A549 (cell line): ENCODE measurements around the gene CYP2E1. TPM values are rescaled to one million over a fixed set of nuclear protein-coding genes. Genes with fewer than 3 reads are reported as not detected.

Experiments
- ATAC-seq, 2 experiments: fragments of 200-7000 bp in 1 of 2; fragments of >200 bp in 1 of 2; cut with Nextera tagmentation in 1 of 2; cut with Tn5 transposase in 1 of 2; 3 replicates each; pipeline versions ENCODE4 v1.8.0 to v1.9.1; 2018 to 2020; ENCODE audit warnings: mild to moderate bottlenecking in 1 of 2, moderate library complexity in 1 of 2
- CTCF ChIA-PET: fragments of 300-600 bp; sonication (Branson Sonifier 250); formaldehyde crosslinking; extraction: SDS; loops from one replicate; lab custom pipeline; 2021; ENCODE audit warnings: antibody characterized with exemption, inconsistent platforms; lab: Yijun Ruan, JAX
- POLR2A ChIA-PET: fragments of 350-600 bp; formaldehyde crosslinking; extraction: SDS; loops from one replicate; lab custom pipeline; 2021; ENCODE audit warnings: antibody characterized with exemption, inconsistent platforms; lab: Yijun Ruan, JAX
- DNase-seq, 2 experiments: peaks; one replicate each; pipeline versions ENCODE4 v3.0.0 to v3.0.0-alpha.2; 2011 to 2016; ENCODE audit warnings: low read depth in 1 of 2, low spot score in 1 of 2
- FAIRE-seq: peaks from 2 replicates; lab custom pipeline; 2011; peaks lifted over from hg19 to GRCh38; lab: Jason Lieb, UNC
- H3K27ac ChIP-seq, 2 experiments: fragments of >200 bp; sonication (Bioruptor Twin); formaldehyde crosslinking; 3 replicates each; pipeline ENCODE4 v1.5.1; 2016 to 2017
- H3K4me1 ChIP-seq: fragments of >200 bp; sonication (Bioruptor Twin); formaldehyde crosslinking; 3 replicates; pipeline ENCODE4 v1.6.1; 2016
- H3K4me2 ChIP-seq: fragments of >200 bp; sonication (Bioruptor Twin); formaldehyde crosslinking; 3 replicates; pipeline ENCODE4 v1.6.1; 2016
- H3K4me3 ChIP-seq: fragments of >200 bp; sonication (Bioruptor Twin); formaldehyde crosslinking; 3 replicates; pipeline ENCODE4 v1.5.1; 2016
- H3K9me3 ChIP-seq: fragments of >200 bp; sonication (Bioruptor Twin); formaldehyde crosslinking; 3 replicates; pipeline ENCODE4 v1.6.1; 2016
- BHLHE40 ChIP-seq: IDR thresholded peaks from 2 replicates; pipeline ENCODE4 v1.6.1; 2012; ENCODE audit warnings: low read depth, low read length, inconsistent platforms
- CEBPB ChIP-seq, 2 experiments: fragments of >200 bp in 1 of 2; sonication (Bioruptor Twin) in 1 of 2; formaldehyde crosslinking in 1 of 2; IDR thresholded peaks; 2 replicates each; pipeline ENCODE4 v1.6.1; 2012 to 2016
- CHD2 ChIP-seq: fragments of 150-350 bp; IDR thresholded peaks from 2 replicates; pipeline ENCODE4 v1.6.1; 2014; ENCODE audit warnings: low read length; ENCODE audit not compliant: partially characterized antibody
- EHF ChIP-seq: fragments of 250-450 bp; sonication (Bioruptor Pico); IDR thresholded peaks from 2 replicates; pipeline ENCODE4 v1.5.0; 2020; ENCODE audit warnings: mild to moderate bottlenecking
- ESRRA ChIP-seq: fragments of 150-350 bp; IDR thresholded peaks from 2 replicates; pipeline ENCODE4 v1.6.1; 2014; ENCODE audit warnings: mild to moderate bottlenecking, low read length, borderline replicate concordance
- FOSB ChIP-seq: fragments of 250-450 bp; sonication (Bioruptor Pico); IDR thresholded peaks from 2 replicates; pipeline ENCODE4 v1.5.0; 2020; ENCODE audit warnings: mild to moderate bottlenecking, moderate library complexity
- FOSL2 ChIP-seq, 2 experiments: fragments of 450-650 bp in 1 of 2; fragments of >200 bp in 1 of 2; sonication (Bioruptor Twin) in 1 of 2; formaldehyde crosslinking; IDR thresholded peaks; 2 replicates each; pipeline versions ENCODE4 v1.5.0 to v1.6.1; 2016 to 2020; ENCODE audit warnings: mild to moderate bottlenecking in 1 of 2, moderate library complexity in 1 of 2
- GATA3 ChIP-seq: IDR thresholded peaks from 2 replicates; pipeline ENCODE4 v1.6.1; 2012; ENCODE audit warnings: borderline replicate concordance
- HDAC2 ChIP-seq: fragments of 200-600 bp; sonication (generic); IDR thresholded peaks from 2 replicates; pipeline ENCODE4 v1.6.1; 2016
- HEYL ChIP-seq: fragments of 250-450 bp; sonication (Bioruptor Pico); IDR thresholded peaks from 2 replicates; pipeline ENCODE4 v1.8.0; 2021; ENCODE audit warnings: mild to moderate bottlenecking, moderate library complexity
- HOXA7 ChIP-seq: fragments of 250-450 bp; sonication (Bioruptor Pico); IDR thresholded peaks from 2 replicates; pipeline ENCODE4 v1.5.0; 2020; ENCODE audit warnings: mild to moderate bottlenecking, moderate library complexity
- HOXB5 ChIP-seq: fragments of 250-450 bp; sonication (Bioruptor Pico); IDR thresholded peaks from 2 replicates; pipeline ENCODE4 v1.5.0; 2020; ENCODE audit warnings: mild to moderate bottlenecking, moderate library complexity
- JUNB ChIP-seq: fragments of >200 bp; sonication (Bioruptor Twin); formaldehyde crosslinking; IDR thresholded peaks from 2 replicates; pipeline ENCODE4 v1.6.1; 2016
- KDM1A ChIP-seq: fragments of 200-600 bp; sonication (generic); IDR thresholded peaks from 2 replicates; pipeline ENCODE4 v1.6.1; 2016; ENCODE audit warnings: low read depth, mild to moderate bottlenecking
- MAFK ChIP-seq: fragments of 450-650 bp; IDR thresholded peaks from 2 replicates; pipeline ENCODE4 v1.6.1; 2014; ENCODE audit not compliant: partially characterized antibody
- NPAS2 ChIP-seq: fragments of 250-450 bp; sonication (Bioruptor Pico); IDR thresholded peaks from 2 replicates; pipeline ENCODE4 v1.8.0; 2022; ENCODE audit warnings: mild to moderate bottlenecking, moderate library complexity, borderline replicate concordance
- NR3C1 ChIP-seq: fragments of >200 bp; sonication (Bioruptor Twin); formaldehyde crosslinking; IDR thresholded peaks from 3 replicates; pipeline ENCODE4 v1.6.1; 2017
- PHF8 ChIP-seq: fragments of 200-600 bp; sonication (generic); IDR thresholded peaks from 2 replicates; pipeline ENCODE4 v1.6.1; 2016; ENCODE audit warnings: low read depth, mild to moderate bottlenecking, antibody characterized with exemption, moderate library complexity, borderline replicate concordance
- POLR2AphosphoS2 ChIP-seq: conservative IDR thresholded peaks from 2 replicates; pipeline ENCODE4 v1.6.1; 2012; ENCODE audit warnings: low read length, improper control_type of control experiment, inconsistent platforms
- TP53 ChIP-seq: fragments of 250-450 bp; sonication (Bioruptor Pico); IDR thresholded peaks from 2 replicates; pipeline ENCODE4 v1.5.0; 2021; ENCODE audit warnings: mild to moderate bottlenecking, moderate library complexity
- ZC3H11A ChIP-seq: fragments of 450-650 bp; IDR thresholded peaks from 2 replicates; pipeline ENCODE4 v1.6.1; 2014; ENCODE audit warnings: antibody characterized with exemption, mild to moderate bottlenecking
- ZNF302 ChIP-seq: fragments of 250-450 bp; sonication (Bioruptor Pico); IDR thresholded peaks from 2 replicates; pipeline ENCODE4 v1.9.0; 2021; ENCODE audit warnings: inconsistent platforms, mild to moderate bottlenecking, moderate library complexity
- WGBS: methylation state at CpG from one replicate; pipeline ENCODE4 v1.1.6; 2017; ENCODE audit errors: missing lambda C conversion rate; 5-methylcytosine and 5-hydroxymethylcytosine counted together
- polyA plus RNA-seq, 4 experiments: library from polyadenylated mRNA; depleted of rRNA in 3 of 4; stranded (reverse); fragments of >200 nt; fragmentation: RNase III in 1 of 4; extraction: RNeasy Plus Mini Kit Qiagen cat#74134 plus additional on column Dnase treatment in 1 of 4; gene quantifications; 2 replicates in 3 of 4; 3 replicates in 1 of 4; pipeline ENCODE4 v1.2.3, GENCODE V29; 2011 to 2017
- TF ChIP-seq, protein P1 (sequence below): fragments of >200 bp; sonication (Bioruptor Twin); formaldehyde crosslinking; IDR thresholded peaks from 3 replicates; pipeline ENCODE4 v1.5.1; 2016
- TF ChIP-seq, protein P2 (sequence below): fragments of 450-650 bp; IDR thresholded peaks from 2 replicates; pipeline ENCODE4 v1.6.1; 2014; ENCODE audit warnings: antibody characterized with exemption
- TF ChIP-seq, protein P3 (sequence below): fragments of >200 bp; sonication (Bioruptor Twin); formaldehyde crosslinking; IDR thresholded peaks from 3 replicates; pipeline ENCODE4 v1.6.1; 2016
- TF ChIP-seq, protein P4 (sequence below): fragments of >200 bp; sonication (Bioruptor Twin); formaldehyde crosslinking; IDR thresholded peaks from 2 replicates; pipeline ENCODE4 v1.6.1; 2016

The CYP2E1 gene
- polyA plus RNA-seq, 2 of the 4 experiments (the other 2 are of a cell fraction): 0.14 to 0.75 TPM

DNA sequence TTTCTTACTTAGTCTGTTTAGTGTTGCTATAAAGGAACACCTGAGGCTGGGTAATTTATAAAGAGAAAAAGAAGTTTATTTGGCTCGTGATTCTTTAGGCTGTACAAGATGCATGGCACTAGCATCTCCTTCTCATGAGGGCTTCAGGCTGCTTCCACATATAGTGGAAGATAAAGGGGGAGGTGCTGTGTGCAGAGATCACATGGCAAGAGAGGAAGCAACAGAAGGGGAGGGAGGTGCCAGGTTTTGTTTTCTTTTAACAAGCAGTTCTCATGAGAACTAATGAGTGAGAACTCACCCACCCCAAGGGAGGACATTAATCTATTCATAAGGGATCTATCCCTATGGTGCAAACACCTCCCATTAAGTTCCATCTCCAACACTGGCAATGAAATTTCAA is 17.3 kb downstream of the CYP2E1 start:
- CTCF ChIA-PET: no interaction called here

DNA sequence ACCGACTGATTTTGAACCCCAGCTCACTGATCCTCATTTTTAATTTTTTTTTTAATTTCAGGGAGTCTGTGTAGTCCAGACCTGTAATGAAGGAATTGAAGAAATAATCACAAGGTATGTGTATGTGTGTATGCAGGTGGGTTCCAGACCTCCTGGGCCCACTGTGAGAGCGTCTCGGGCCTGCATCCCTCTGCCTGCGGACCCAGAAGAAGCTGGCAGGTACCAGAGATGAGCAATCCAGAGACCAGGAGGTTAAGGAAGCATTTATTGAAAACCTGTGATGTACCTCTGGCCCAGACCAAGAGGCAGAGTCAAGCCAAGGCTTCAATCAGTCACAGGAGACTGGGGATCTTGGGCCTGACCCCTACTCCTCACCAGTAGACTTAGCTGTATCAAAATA is 27.4 kb downstream of the CYP2E1 start:
- H3K27ac ChIP-seq: no peak overlapping the region
- WGBS: 7% methylated on average over 4 of the region's 4 CpGs
- no peak for TF ChIP-seq BHLHE40
- TF ChIP-seq, protein P1, sequence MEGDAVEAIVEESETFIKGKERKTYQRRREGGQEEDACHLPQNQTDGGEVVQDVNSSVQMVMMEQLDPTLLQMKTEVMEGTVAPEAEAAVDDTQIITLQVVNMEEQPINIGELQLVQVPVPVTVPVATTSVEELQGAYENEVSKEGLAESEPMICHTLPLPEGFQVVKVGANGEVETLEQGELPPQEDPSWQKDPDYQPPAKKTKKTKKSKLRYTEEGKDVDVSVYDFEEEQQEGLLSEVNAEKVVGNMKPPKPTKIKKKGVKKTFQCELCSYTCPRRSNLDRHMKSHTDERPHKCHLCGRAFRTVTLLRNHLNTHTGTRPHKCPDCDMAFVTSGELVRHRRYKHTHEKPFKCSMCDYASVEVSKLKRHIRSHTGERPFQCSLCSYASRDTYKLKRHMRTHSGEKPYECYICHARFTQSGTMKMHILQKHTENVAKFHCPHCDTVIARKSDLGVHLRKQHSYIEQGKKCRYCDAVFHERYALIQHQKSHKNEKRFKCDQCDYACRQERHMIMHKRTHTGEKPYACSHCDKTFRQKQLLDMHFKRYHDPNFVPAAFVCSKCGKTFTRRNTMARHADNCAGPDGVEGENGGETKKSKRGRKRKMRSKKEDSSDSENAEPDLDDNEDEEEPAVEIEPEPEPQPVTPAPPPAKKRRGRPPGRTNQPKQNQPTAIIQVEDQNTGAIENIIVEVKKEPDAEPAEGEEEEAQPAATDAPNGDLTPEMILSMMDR: no peak
- no peak for TF ChIP-seq FOSB
- TF ChIP-seq, protein P2, sequence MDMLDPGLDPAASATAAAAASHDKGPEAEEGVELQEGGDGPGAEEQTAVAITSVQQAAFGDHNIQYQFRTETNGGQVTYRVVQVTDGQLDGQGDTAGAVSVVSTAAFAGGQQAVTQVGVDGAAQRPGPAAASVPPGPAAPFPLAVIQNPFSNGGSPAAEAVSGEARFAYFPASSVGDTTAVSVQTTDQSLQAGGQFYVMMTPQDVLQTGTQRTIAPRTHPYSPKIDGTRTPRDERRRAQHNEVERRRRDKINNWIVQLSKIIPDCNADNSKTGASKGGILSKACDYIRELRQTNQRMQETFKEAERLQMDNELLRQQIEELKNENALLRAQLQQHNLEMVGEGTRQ: no peak
- TF ChIP-seq, protein P3, sequence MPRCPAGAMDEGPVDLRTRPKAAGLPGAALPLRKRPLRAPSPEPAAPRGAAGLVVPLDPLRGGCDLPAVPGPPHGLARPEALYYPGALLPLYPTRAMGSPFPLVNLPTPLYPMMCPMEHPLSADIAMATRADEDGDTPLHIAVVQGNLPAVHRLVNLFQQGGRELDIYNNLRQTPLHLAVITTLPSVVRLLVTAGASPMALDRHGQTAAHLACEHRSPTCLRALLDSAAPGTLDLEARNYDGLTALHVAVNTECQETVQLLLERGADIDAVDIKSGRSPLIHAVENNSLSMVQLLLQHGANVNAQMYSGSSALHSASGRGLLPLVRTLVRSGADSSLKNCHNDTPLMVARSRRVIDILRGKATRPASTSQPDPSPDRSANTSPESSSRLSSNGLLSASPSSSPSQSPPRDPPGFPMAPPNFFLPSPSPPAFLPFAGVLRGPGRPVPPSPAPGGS: no peak
- TF ChIP-seq HOXB5 (CRISPR knock-in tag): no peak
- TF ChIP-seq FOSL2 (IDR thresholded peaks at IDR 0.05): no peak
- no peak for TF ChIP-seq FOSL2 (CRISPR knock-in tag; IDR thresholded peaks at IDR 0.05)
- TF ChIP-seq HEYL (CRISPR knock-in tag): no peak
- TF ChIP-seq JUNB: no peak
- TF ChIP-seq TP53 (CRISPR knock-in tag): no peak
- no peak for TF ChIP-seq CEBPB (IDR thresholded peaks at IDR 0.05)
- TF ChIP-seq ESRRA: no peak
- TF ChIP-seq POLR2AphosphoS2: no peak
- TF ChIP-seq ZC3H11A: no peak
- TF ChIP-seq NR3C1: no peak
- no peak for DNase-seq
- no peaks in the 10 kb centered on the region for H3K9me3 ChIP-seq
- no peak for FAIRE-seq
- no peak for ATAC-seq
- H3K4me1 ChIP-seq: no peaks in the 10 kb centered on the region
- ChIA-PET POLR2A (no interaction called here), CTCF (no interaction called here)
- no peak overlapping the region for H3K4me3 ChIP-seq
- no peak overlapping the region for H3K4me2 ChIP-seq

More for the DNA sequence above, 17.3 kb downstream of the CYP2E1 start:
- no peak for FAIRE-seq
- H3K4me1 ChIP-seq: no peaks in the 10 kb centered on the region
- peaks cover 7% of the 10 kb centered on the region; the same call in 2 of the 3 replicates for H3K9me3 ChIP-seq
- H3K4me2 ChIP-seq: no peak overlapping the region
- 4% methylated on average over 1 of the region's 1 CpG for WGBS
- TF ChIP-seq HDAC2 (no peak), PHF8 (no peak), KDM1A (no peak), ZNF302 (CRISPR knock-in tag) (no peak), BHLHE40 (no peak), HOXA7 (no peak), MAFK (no peak), NR3C1 (no peak), EHF (CRISPR knock-in tag) (no peak), NPAS2 (no peak), CHD2 (no peak), GATA3 (no peak), ESRRA (no peak), HEYL (CRISPR knock-in tag) (no peak)
- TF ChIP-seq, protein P4, sequence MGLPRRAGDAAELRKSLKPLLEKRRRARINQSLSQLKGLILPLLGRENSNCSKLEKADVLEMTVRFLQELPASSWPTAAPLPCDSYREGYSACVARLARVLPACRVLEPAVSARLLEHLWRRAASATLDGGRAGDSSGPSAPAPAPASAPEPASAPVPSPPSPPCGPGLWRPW: no peak
- TF ChIP-seq, all 56 proteins: peak for 0
- DNase-seq: no peak
- POLR2A ChIA-PET: no interaction called here
- ATAC-seq: no peak
- H3K27ac ChIP-seq: no peak overlapping the region
- no peak overlapping the region for H3K4me3 ChIP-seq
